ENCODE results near the gene OSBPL10. TPM values are rescaled to one million over a fixed set of nuclear protein-coding genes. Genes with fewer than 3 reads are reported as not detected.

The OSBPL10 gene
- total and polyA plus RNA-seq, 2 of the 4 experiments (the other 2 are of a cell fraction) = 9.5 to 10.1 TPM

DNA sequence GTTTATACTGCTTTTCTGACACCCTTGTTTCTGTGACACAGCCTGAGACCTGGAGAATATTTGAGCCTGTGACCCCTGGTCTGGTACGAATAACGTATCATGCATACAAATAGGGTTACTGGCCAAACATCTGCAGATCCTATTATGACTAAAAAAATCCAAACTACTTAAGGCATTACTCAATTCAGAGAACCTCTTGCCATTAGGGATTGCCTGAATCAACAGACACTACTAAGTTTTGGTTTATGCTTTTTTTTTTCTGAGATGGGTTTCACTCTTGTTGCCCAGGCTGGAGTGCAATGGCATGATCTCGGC is 35.4 kb downstream of the OSBPL10 start:
- Histone ChIP-seq H3K27me3 (ENCODE audit: control insufficient read depth, insufficient read depth, low read length) (no peaks in the 10 kb centered on the region), H3K4me2 (ENCODE audit: low read depth, low read length) (no peak overlapping the region), H3K9me3 (ENCODE audit: control insufficient read depth, insufficient read depth, low read length) (peaks cover 3% of the 10 kb centered on the region; the same call in 1 of the 2 replicates), H2AK5ac (ENCODE audit: low read depth, low read length) (no peak overlapping the region), H2BK120ac (ENCODE audit: low read depth, low read length) (no peak overlapping the region), H3K79me1 (ENCODE audit: low read depth in 1 of 2, low read length in 2 of 2) (peaks cover 4 to 9% of the 10 kb centered on the region in 2 experiments; a peak in 1 of 4 replicates), H3K4ac (ENCODE audit: low read depth, low read length) (peak overlapping the region; percentile 1; the same call in 1 of the 2 replicates), H3K18ac (ENCODE audit: low read depth, low read length) (no peak overlapping the region), H3K4me3 (ENCODE audit: insufficient read depth, low read depth, low read length) (no peak overlapping the region), H2BK5ac (ENCODE audit: low read depth, low read length, poor library complexity, severe bottlenecking) (no peak overlapping the region), H3K56ac (ENCODE audit: extremely low read depth, insufficient read depth, low read length) (no peak overlapping the region), H2AFZ (replicated peaks; ENCODE audit: low read length, poor library complexity) (no peak overlapping the region), H3K4me1 (ENCODE audit: control insufficient read depth, insufficient read depth, low read length) (peaks cover 3% of the 10 kb centered on the region), H3K9ac (ENCODE audit: low read depth, low read length) (no peak overlapping the region), H3K9me1 (ENCODE audit: insufficient read depth, low read length) (peaks cover 3% of the 10 kb centered on the region; the same call in 1 of the 2 replicates), H2BK15ac (ENCODE audit: low read depth, low read length) (no peak overlapping the region), H4K20me1 (ENCODE audit: insufficient read depth, low read length) (no peaks in the 10 kb centered on the region), H3K27ac (ENCODE audit: insufficient read depth, low read length) (no peak overlapping the region), H4K8ac (ENCODE audit: low read depth in 2 of 2, low read length in 2 of 2) (no peak overlapping the region), H3K23ac (ENCODE audit: low read depth, low read length) (no peak overlapping the region), H4K5ac (ENCODE audit: low read depth, low read length) (no peak overlapping the region), H3K14ac (replicated peaks; ENCODE audit: low read depth, low read length) (no peak overlapping the region), H2BK20ac (ENCODE audit: low read depth, low read length) (no peak overlapping the region), H4K91ac (ENCODE audit: insufficient read depth, low read depth, low read length) (no peak overlapping the region), H3K36me3 (ENCODE audit: control insufficient read depth, insufficient read depth, low read length) (no peaks in the 10 kb centered on the region), H2AK9ac (replicated peaks; ENCODE audit: low read depth, low read length, poor library complexity) (no peak overlapping the region)
- WGBS, 2 experiments (ENCODE audit: extremely low coverage in 2 of 2, insufficient read length in 1 of 2) = no CpG with 5 or more reads among the region's 3 CpGs
- TF ChIP-seq NFE2L2 (IDR thresholded peaks at IDR 0.05; ENCODE audit: low read depth, low read length) (no peak), CHD1 (IDR thresholded peaks at IDR 0.05; ENCODE audit: low read depth, low read length) (no peak), SMC3 (IDR thresholded peaks at IDR 0.05; ENCODE audit: low read depth, low read length) (no peak), RFX5 (IDR thresholded peaks at IDR 0.05; ENCODE audit: low read depth, low read length) (no peak), BHLHE40 (IDR thresholded peaks at IDR 0.05; ENCODE audit: low read depth, low read length) (no peak), MAFK (IDR thresholded peaks at IDR 0.05; ENCODE audit: low read depth, low read length) (no peak), FOS (IDR thresholded peaks at IDR 0.05; ENCODE audit: low read depth, low read length) (no peak), ELK1 (IDR thresholded peaks at IDR 0.05; ENCODE audit: borderline replicate concordance, low read depth, low read length) (no peak), RAD21 (IDR thresholded peaks at IDR 0.05; ENCODE audit: low read length) (no peak), MAZ (IDR thresholded peaks at IDR 0.05; ENCODE audit: borderline replicate concordance, low read depth, low read length) (no peak), RCOR1 (IDR thresholded peaks at IDR 0.05; ENCODE audit: insufficient replicate concordance, low read length) (no peak), MXI1 (IDR thresholded peaks at IDR 0.05; ENCODE audit: borderline replicate concordance, low read depth, low read length) (no peak), CEBPB (IDR thresholded peaks at IDR 0.05; ENCODE audit: low read depth, low read length) (no peak), POLR2A (IDR thresholded peaks at IDR 0.05; ENCODE audit: low read depth, low read length) (no peak)
- TF ChIP-seq, protein P1, sequence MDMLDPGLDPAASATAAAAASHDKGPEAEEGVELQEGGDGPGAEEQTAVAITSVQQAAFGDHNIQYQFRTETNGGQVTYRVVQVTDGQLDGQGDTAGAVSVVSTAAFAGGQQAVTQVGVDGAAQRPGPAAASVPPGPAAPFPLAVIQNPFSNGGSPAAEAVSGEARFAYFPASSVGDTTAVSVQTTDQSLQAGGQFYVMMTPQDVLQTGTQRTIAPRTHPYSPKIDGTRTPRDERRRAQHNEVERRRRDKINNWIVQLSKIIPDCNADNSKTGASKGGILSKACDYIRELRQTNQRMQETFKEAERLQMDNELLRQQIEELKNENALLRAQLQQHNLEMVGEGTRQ (IDR thresholded peaks at IDR 0.05; ENCODE audit: low read depth, low read length) = no peak
- TF ChIP-seq, protein P2, sequence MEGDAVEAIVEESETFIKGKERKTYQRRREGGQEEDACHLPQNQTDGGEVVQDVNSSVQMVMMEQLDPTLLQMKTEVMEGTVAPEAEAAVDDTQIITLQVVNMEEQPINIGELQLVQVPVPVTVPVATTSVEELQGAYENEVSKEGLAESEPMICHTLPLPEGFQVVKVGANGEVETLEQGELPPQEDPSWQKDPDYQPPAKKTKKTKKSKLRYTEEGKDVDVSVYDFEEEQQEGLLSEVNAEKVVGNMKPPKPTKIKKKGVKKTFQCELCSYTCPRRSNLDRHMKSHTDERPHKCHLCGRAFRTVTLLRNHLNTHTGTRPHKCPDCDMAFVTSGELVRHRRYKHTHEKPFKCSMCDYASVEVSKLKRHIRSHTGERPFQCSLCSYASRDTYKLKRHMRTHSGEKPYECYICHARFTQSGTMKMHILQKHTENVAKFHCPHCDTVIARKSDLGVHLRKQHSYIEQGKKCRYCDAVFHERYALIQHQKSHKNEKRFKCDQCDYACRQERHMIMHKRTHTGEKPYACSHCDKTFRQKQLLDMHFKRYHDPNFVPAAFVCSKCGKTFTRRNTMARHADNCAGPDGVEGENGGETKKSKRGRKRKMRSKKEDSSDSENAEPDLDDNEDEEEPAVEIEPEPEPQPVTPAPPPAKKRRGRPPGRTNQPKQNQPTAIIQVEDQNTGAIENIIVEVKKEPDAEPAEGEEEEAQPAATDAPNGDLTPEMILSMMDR (conservative IDR thresholded peaks at IDR 0.05; ENCODE audit: low read depth, low read length) = no peak
- CTCF ChIA-PET = no interaction called here
- DNase-seq (peak; percentile 73), ATAC-seq (ENCODE audit: low read depth) (peak; percentile 77)
- in situ Hi-C loops (cut with MboI; ENCODE audit: low sequenced_read_pairs) = no loop called here
- intact Hi-C loops (cut with micrococcal nuclease) = no loop called here
- POLR2A ChIA-PET (ENCODE audit: unreplicated experiment) = no interaction called here
- no TSS peak for BruUV-seq (replicated peaks)
- dilution Hi-C loops (cut with HindIII; ENCODE audit: low sequenced_read_pairs, unreplicated experiment) = no loop called here
